Activated CD4-positive, alpha-beta T cell treated with anti-CD3 and anti-CD28 coated beads, Interleukin-2, amount 50 U/mL, for 24 hours (primary cell): ENCODE results near the gene ACBD7.

Source experiments
- DNase-seq, 2 donors: peaks; one replicate each; pipeline ENCODE4 v3.0.0-alpha.2; 2020; ENCODE audit warnings: low read depth in 1 of 2, low spot score in 1 of 2

The ACBD7 gene

GRCh38 chr10:15088428-15089261 lies at the start of gene ACBD7:
Gene ACBD7, minus strand, starts transcription at chr10:15088776. Its CDS starts 48 bp downstream, at chr10:15088728.
- DNase-seq: peak; percentile 48 to 52

DNA sequence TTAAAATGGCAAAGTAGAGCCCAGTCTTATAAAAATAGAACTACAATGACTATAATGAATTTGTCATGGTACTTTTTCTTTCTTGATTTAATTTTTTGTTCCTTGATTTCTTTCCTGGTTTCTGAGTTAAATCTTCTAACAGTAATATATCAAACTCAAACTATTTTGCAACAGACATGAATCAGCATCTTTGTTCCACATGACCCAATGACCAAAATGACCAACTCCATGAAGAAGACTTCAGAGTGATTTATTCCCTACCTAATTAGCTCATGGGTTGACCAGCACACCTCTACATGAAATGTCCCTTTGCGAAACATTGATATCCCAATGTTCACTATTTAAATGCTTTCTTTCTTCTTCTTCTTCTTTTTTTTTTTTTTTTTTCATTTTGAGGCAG lies 49.1 kb upstream of the ACBD7 start:
- no peak for DNase-seq

DNA sequence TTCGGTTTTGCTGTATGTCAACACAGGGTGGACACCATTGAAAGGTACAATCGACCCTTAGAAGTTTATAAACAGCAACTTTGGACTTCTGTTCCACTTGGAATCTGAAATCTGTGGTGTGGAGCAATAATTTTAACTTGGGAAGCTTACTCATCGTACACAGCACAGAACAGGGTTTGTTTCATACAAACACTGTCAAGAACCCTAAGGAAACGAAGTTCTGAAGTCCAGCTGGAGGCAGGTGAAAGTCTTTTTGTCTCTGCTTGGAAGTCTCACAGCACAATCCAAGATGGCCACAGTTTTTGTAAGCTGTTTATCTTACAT lies 48.4 kb upstream of the ACBD7 start:
- DNase-seq: no peak

GRCh38 chr10:15136129-15137035 lies 47.8 kb upstream of the ACBD7 start:
- no peak for DNase-seq

GRCh38 chr10:15131330-15131729 lies 42.8 kb upstream of the ACBD7 start:
- no peak for DNase-seq

- DNase-seq: no peak
Observed at GRCh38 chr10:15124908-15125307, 36.3 kb upstream of the ACBD7 start.

DNA sequence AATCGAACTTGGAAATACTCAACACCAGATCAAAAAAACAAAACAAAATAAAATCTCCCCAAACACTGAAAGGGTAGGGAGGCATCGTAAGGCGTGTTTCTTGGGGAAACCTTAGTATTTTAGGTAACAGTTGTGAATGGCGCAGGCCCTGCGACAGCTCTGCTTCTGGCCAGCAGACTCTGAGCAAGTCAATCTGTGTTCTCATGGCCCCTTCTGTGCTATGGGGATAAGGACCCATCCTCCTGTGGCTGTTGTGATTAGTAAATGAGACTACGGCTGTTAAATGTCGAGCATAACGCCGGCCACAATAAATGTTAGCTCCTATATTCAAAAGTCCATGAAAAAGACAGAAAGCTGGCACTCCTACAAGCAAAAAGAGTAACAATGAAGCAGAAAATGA lies 35.6 kb upstream of the ACBD7 start:
- DNase-seq: no peak

- no peak for DNase-seq
Observed at GRCh38 chr10:15123749-15124184, 35.2 kb upstream of the ACBD7 start.

DNA sequence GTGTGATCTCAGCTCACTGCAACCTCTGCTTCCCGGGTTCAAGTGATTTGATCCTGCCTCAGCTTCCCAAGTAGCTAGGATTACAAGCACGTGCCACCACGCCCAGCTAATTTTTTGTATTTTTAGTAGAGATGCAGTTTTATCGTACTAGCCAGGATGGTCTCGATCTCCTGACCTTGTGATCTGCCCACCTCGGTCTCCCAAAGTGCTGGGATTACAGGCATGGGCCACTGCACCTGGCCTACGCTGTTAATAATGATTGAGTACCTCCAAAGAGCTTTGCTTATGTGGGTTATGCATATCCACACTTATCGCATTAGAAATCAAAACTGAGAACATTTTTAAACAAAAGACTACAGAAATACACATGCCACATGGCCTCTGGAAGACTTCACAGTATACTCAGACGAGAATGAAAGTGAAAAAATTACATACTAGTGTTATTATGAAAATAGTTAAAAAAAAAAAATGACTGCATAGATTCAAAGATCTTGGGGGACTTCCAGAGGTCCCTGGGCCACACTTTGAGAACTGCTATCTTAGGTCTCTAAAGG lies 34.0 kb upstream of the ACBD7 start:
- DNase-seq: no peak

DNA sequence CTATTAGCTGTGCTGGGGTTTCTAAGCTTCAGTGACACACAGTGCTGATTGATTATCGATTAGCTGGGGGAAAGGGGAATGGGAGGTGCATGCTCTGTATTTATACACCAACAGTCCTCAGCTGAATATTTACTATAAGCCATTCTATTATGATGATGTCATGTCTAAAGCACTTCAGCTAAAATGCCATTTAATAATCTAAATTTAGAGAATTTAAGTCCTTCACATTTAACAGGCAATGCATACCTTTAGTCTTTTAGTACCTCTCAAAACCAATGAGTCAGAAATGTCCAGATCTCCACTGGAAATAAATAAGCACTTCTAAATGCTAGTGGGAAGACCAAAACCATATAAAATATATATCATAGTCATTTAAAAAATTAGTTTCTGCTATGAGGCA lies 33.1 kb upstream of the ACBD7 start:
- no peak for DNase-seq

DNA sequence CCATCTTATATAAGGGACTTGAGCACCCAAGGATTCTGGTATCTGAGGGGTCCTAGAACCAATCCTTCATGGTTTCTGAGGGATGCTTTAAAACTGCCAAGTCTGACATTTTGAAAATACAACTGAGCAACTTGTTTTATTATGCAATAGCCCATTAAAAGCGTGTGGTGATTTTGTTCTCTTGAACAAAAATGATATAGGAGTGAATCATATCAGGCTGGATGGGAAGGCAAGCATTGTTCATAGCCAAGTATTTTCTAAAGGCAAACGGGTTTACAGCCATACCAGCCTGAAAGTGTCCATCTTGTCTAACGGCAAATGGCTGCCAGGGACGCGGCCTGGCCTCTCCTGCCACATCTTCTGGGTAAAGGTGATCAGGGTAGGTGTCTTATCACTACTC lies 31.9 kb upstream of the ACBD7 start:
- no peak for DNase-seq

DNA sequence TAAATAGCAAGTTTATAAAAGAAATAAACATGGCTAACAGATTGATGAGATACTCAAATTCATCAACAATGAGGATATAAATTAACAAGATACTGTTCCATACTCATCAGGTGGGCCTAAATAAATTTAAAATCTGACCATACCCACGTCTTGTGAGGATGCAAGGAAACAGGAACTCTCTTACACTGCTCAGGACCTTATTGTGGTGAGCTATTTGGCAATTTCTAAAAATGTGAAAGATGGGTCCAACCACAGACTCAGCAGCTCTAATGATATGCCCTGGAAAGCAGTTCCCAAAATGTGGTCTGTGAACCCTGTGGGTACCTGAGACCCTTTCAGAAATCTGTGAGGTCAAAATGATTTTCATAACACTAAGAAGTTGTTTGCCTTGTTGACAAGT lies 30.0 kb upstream of the ACBD7 start:
- DNase-seq: no peak

DNA sequence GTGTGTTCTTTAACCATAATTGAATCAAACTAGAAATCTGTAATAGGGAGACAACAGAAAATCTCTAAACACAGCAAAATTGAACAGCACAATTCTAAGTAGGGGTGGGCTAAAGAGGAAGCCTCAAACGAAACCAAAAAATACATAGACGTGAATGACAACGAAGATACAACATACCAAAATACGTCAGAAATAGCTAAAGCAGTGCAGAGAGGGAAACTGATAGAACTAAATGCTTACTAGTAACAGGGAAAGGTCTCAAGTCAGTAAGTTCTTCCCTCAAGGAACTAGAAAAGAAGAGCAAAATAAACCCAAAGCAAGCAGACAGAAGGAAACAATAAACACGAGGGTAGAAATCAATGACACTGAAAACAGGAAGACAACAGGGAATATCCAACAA lies 27.6 kb upstream of the ACBD7 start:
- no peak for DNase-seq

DNA sequence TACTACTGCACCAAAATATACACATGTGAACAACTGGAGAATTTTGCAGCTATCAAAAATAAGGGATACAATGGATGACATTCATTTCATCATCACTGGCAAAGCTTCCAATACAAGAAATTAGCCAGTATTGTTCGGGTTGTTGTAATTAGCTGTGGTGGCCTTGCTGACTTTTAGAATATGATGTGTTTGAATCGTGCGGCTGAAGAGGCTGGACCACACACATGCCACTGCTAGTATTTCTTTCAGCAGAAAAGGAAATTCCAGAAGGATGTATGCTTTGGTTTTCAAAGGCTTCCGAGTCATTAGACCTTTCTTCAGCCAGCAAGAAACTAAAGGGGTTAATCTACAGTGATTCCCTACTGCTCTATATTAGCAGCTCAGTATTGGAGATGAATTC lies 25.2 kb upstream of the ACBD7 start:
- no peak for DNase-seq

DNA sequence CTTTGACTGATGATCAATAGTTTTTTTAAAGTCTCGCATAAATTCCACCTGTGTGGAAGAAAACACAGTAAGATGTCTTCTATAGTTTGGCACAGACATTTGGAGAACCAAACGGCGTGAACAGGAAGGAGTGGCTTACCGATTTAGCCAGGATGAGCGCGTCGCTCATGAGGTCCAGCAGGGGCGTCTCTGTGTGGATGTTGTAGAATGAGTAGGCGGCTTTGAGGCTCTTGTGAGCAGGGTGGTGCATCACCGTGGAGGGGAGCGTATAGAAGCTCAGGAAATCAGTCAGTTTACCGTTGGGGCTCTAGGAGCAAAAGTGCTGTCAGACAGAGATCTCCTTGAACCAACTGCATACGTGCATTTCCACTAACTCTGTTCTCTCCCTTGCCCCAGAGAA lies 24.1 kb upstream of the ACBD7 start:
- DNase-seq: no peak

DNA sequence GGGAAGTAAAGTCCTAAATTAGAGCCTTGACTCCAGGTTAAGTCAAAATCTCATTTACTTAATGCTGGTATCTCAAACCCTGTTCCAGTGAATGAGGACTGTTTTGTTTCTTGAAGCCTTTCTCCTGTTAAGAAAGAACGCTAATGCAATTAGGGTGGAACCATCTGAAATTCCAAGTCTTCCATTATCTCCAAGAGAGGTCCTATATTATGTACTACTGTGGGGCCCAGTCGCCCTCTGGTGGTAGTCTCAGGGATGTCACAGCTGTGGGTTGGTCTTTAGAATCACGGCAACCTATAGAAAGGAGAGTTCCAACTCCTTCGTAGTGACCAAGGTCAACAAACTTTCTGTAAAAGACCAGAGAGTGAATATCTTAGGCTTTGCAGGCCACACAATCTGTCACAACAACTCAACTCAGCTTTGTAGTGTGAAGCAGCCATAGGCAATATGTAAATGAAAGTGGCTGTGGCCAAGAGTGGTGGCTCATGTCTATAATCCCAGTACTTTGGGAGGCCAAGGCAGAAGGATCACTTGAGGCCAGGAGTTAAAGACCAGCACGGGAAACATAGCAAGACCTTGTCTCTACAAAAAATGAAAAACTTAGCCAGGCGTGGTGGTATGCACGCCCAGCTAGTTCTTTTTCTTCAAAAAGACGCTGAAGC lies 17.9 kb upstream of the ACBD7 start:
- peak; percentile 30 to 63 for DNase-seq

GRCh38 chr10:15103513-15103912 lies 14.9 kb upstream of the ACBD7 start:
- no peak for DNase-seq

- DNase-seq: no peak
Observed at GRCh38 chr10:15099886-15100285, 11.3 kb upstream of the ACBD7 start.

DNA sequence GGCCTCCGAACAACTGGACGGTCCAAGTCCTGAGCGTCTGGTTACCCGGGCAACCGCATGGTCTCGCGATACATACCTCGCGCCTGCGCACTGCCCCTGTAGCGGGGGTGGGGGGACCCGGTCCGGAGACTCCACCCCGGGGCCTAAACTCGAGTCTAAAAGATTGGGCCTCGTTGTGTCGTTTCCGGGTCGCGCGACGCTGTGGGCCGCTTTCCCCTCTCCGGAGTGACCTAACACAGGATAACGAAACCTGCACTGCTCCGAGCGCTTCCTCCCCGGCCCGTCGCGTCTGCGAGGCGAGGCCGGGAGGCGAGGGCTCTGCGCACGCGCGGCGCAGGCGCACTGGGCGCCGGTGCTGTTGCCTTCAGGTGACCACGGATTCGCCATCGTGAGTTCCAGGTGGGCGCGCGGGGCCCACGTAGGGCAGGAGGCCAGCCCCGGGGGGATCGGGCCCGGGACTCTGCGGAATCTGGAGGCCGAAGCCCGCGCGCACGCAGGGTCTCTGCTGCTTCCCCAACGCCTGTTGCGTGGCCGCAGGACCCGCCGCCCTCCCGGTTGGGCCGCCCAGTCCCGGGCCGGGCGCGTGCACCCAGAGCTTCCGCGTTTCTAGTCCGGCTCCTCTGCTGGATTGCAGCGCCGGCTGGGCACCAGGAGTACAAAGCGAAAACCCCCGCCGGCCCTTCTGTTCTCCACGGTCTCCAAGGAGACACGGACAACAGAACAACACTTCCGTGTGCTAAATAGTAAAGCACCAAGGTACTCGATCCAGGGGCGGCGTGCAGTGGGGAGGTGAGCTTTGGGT lies 8.6 kb upstream of the ACBD7 start, which contains the start of gene RPP38:
Gene RPP38, plus strand, starts transcription at position 345 of the 802 bp plus-strand sequence. CDS start 5,960 bp downstream, outside the sequence.
- DNase-seq: peak; percentile 95 to 96

DNA sequence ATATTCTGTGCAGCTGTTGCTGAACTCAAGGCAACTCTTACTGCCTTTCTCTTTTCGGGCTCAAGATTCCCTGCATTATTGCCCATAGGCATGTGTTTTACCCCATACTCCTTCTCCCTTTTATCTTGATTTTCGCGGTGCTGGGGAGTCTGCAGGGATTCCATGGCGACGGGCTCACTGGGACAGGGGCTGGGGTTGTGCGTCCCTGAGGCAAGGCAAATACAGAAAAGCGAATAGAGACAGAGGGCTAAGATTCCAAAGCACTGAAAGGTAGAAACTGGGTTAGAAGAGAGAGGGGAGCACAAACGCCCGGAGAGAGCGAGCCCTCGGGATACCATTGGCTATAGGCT lies 8.1 kb upstream of the ACBD7 start:
- DNase-seq: no peak
